Measurements from ENCODE around the gene ITFG1.

The ITFG1 gene

DNA sequence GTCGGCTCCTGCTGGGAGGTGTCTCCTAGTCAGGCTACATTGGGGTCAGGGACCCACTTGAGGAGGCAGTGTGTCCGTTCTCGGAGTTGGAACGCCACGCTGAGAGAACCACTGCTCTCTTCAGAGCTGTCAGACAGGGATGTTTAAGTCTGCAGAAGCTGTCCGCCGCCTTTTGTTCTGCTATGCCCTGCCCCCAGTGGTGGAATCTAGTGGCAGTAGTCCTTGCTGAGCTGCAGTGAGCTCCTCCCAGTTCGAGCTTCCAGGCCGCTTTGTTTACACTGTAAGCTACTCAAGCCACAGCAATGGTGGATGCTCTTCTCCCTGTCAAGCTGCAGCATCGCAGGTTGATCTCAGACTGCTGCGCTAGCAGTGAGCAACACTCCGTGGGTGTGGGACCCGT lies 36.0 kb downstream of the ITFG1 start:
- no peak for ATAC-seq
- TF ChIP-seq BACH2 (CRISPR knock-in tag; IDR thresholded peaks at IDR 0.05; ENCODE audit: borderline replicate concordance) (no peak), ARNTL (CRISPR knock-in tag; IDR thresholded peaks at IDR 0.05; ENCODE audit: borderline replicate concordance, low read depth) (no peak), SNAI2 (CRISPR knock-in tag; IDR thresholded peaks at IDR 0.05) (no peak), TCF4 (CRISPR knock-in tag; IDR thresholded peaks at IDR 0.05; ENCODE audit: borderline replicate concordance) (no peak), PPARA (CRISPR knock-in tag; IDR thresholded peaks at IDR 0.05; ENCODE audit: borderline replicate concordance) (no peak), OSR1 (CRISPR knock-in tag; IDR thresholded peaks at IDR 0.05) (no peak), ZFP3 (CRISPR knock-in tag; IDR thresholded peaks at IDR 0.05) (no peak), ZNF70 (CRISPR knock-in tag; IDR thresholded peaks at IDR 0.05) (no peak), ZNF8 (CRISPR knock-in tag; IDR thresholded peaks at IDR 0.05) (no peak), CSDC2 (CRISPR knock-in tag; IDR thresholded peaks at IDR 0.05) (no peak), TOX (CRISPR knock-in tag; IDR thresholded peaks at IDR 0.05; ENCODE audit: borderline replicate concordance) (no peak), ISL1 (CRISPR knock-in tag; IDR thresholded peaks at IDR 0.05) (no peak), ZNF565 (CRISPR knock-in tag; conservative IDR thresholded peaks at IDR 0.05; ENCODE audit: low read depth) (no peak), RARB (CRISPR knock-in tag; IDR thresholded peaks at IDR 0.05) (no peak)
- TF ChIP-seq, protein P1, sequence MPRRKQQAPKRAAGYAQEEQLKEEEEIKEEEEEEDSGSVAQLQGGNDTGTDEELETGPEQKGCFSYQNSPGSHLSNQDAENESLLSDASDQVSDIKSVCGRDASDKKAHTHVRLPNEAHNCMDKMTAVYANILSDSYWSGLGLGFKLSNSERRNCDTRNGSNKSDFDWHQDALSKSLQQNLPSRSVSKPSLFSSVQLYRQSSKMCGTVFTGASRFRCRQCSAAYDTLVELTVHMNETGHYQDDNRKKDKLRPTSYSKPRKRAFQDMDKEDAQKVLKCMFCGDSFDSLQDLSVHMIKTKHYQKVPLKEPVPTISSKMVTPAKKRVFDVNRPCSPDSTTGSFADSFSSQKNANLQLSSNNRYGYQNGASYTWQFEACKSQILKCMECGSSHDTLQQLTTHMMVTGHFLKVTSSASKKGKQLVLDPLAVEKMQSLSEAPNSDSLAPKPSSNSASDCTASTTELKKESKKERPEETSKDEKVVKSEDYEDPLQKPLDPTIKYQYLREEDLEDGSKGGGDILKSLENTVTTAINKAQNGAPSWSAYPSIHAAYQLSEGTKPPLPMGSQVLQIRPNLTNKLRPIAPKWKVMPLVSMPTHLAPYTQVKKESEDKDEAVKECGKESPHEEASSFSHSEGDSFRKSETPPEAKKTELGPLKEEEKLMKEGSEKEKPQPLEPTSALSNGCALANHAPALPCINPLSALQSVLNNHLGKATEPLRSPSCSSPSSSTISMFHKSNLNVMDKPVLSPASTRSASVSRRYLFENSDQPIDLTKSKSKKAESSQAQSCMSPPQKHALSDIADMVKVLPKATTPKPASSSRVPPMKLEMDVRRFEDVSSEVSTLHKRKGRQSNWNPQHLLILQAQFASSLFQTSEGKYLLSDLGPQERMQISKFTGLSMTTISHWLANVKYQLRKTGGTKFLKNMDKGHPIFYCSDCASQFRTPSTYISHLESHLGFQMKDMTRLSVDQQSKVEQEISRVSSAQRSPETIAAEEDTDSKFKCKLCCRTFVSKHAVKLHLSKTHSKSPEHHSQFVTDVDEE (CRISPR knock-in tag; IDR thresholded peaks at IDR 0.05), result no peak
- TF ChIP-seq, protein P2, sequence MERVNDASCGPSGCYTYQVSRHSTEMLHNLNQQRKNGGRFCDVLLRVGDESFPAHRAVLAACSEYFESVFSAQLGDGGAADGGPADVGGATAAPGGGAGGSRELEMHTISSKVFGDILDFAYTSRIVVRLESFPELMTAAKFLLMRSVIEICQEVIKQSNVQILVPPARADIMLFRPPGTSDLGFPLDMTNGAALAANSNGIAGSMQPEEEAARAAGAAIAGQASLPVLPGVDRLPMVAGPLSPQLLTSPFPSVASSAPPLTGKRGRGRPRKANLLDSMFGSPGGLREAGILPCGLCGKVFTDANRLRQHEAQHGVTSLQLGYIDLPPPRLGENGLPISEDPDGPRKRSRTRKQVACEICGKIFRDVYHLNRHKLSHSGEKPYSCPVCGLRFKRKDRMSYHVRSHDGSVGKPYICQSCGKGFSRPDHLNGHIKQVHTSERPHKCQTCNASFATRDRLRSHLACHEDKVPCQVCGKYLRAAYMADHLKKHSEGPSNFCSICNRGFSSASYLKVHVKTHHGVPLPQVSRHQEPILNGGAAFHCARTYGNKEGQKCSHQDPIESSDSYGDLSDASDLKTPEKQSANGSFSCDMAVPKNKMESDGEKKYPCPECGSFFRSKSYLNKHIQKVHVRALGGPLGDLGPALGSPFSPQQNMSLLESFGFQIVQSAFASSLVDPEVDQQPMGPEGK (CRISPR knock-in tag; IDR thresholded peaks at IDR 0.05; ENCODE audit: borderline replicate concordance), result no peak
- TF ChIP-seq, protein P3, sequence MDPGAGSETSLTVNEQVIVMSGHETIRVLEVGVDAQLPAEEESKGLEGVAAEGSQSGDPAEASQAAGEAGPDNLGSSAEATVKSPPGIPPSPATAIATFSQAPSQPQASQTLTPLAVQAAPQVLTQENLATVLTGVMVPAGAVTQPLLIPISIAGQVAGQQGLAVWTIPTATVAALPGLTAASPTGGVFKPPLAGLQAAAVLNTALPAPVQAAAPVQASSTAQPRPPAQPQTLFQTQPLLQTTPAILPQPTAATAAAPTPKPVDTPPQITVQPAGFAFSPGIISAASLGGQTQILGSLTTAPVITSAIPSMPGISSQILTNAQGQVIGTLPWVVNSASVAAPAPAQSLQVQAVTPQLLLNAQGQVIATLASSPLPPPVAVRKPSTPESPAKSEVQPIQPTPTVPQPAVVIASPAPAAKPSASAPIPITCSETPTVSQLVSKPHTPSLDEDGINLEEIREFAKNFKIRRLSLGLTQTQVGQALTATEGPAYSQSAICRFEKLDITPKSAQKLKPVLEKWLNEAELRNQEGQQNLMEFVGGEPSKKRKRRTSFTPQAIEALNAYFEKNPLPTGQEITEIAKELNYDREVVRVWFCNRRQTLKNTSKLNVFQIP (CRISPR knock-in tag; IDR thresholded peaks at IDR 0.05; ENCODE audit: borderline replicate concordance, low read depth), result no peak
- TF ChIP-seq, protein P4, sequence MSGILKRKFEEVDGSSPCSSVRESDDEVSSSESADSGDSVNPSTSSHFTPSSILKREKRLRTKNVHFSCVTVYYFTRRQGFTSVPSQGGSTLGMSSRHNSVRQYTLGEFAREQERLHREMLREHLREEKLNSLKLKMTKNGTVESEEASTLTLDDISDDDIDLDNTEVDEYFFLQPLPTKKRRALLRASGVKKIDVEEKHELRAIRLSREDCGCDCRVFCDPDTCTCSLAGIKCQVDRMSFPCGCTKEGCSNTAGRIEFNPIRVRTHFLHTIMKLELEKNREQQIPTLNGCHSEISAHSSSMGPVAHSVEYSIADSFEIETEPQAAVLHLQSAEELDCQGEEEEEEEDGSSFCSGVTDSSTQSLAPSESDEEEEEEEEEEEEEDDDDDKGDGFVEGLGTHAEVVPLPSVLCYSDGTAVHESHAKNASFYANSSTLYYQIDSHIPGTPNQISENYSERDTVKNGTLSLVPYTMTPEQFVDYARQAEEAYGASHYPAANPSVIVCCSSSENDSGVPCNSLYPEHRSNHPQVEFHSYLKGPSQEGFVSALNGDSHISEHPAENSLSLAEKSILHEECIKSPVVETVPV (CRISPR knock-in tag; IDR thresholded peaks at IDR 0.05), result no peak

DNA sequence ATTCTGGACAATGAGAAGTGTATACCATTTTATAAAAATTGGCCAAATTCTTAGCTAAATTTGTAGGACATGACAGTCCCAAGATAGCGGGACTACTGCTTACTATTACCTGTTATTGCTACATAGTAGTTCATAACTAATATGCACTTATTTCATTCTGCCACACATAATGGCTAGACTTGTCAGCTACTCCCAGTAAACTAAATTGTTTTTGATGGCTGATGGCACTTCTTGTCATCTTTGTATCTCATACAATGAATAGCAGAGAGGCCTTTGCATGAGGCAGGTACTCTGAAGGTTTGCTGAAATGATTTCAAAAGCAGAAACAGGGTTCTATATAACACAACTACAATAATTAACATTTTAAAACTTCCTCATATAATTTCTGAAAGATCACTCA lies 44.0 kb downstream of the ITFG1 start:
- no peak for ATAC-seq
- TF ChIP-seq, protein P3 (CRISPR knock-in tag; IDR thresholded peaks at IDR 0.05; ENCODE audit: borderline replicate concordance, low read depth), result no peak
- TF ChIP-seq ISL1 (CRISPR knock-in tag; IDR thresholded peaks at IDR 0.05) (no peak), TCF4 (CRISPR knock-in tag; IDR thresholded peaks at IDR 0.05; ENCODE audit: borderline replicate concordance) (no peak), ZC3H10 (CRISPR knock-in tag; IDR thresholded peaks at IDR 0.05) (no peak), GLIS3 (CRISPR knock-in tag; IDR thresholded peaks at IDR 0.05) (no peak), CSDC2 (CRISPR knock-in tag; IDR thresholded peaks at IDR 0.05) (no peak), ZFP30 (CRISPR knock-in tag; IDR thresholded peaks at IDR 0.05) (no peak), RARB (CRISPR knock-in tag; IDR thresholded peaks at IDR 0.05) (no peak), ZFP3 (CRISPR knock-in tag; IDR thresholded peaks at IDR 0.05) (no peak), SNAI2 (CRISPR knock-in tag; IDR thresholded peaks at IDR 0.05) (no peak), ZNF70 (CRISPR knock-in tag; IDR thresholded peaks at IDR 0.05) (no peak), BACH2 (CRISPR knock-in tag; IDR thresholded peaks at IDR 0.05; ENCODE audit: borderline replicate concordance) (no peak)
- TF ChIP-seq, protein P5, sequence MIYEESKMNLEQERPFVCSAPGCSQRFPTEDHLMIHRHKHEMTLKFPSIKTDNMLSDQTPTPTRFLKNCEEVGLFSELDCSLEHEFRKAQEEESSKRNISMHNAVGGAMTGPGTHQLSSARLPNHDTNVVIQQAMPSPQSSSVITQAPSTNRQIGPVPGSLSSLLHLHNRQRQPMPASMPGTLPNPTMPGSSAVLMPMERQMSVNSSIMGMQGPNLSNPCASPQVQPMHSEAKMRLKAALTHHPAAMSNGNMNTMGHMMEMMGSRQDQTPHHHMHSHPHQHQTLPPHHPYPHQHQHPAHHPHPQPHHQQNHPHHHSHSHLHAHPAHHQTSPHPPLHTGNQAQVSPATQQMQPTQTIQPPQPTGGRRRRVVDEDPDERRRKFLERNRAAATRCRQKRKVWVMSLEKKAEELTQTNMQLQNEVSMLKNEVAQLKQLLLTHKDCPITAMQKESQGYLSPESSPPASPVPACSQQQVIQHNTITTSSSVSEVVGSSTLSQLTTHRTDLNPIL (CRISPR knock-in tag; IDR thresholded peaks at IDR 0.05; ENCODE audit: low read depth), result no peak
- TF ChIP-seq, protein P2 (CRISPR knock-in tag; IDR thresholded peaks at IDR 0.05; ENCODE audit: borderline replicate concordance), result no peak
